ENCODE data around the gene PPP1R11.

DNA sequence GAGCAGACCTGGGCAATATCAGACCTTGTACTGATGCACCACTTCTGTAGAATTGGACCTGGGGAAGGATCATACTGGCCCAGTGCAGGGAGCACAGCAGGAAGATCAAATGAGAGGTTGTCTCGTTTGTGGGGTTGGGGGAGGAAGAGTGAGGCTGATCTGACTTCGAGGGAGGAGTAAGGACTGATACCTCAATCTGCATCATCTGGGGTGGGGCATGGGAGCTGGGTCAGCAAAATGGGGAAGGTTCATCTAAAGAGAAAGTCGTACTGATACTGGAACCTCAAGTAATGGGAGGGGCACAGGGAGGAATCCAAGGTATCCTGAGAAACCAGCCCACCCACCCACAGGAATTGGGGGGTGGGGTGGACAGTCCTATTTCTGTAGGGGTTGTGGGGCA, 4.9 kb downstream of the PPP1R11 start:
- TF ChIP-seq POLR2AphosphoS5 (IDR thresholded peaks at IDR 0.05; ENCODE audit: low read depth, low read length), result no peak
- TF ChIP-seq TAF1 (IDR thresholded peaks at IDR 0.05; ENCODE audit: borderline replicate concordance, insufficient read depth, low read length), result no peak

Measured in PFSK-1 (cell line).